Measurements from ENCODE around the gene LRP1-AS. TPM values are rescaled to one million over a fixed set of nuclear protein-coding genes. Genes with fewer than 3 reads are reported as not detected.
A peak's percentile ranks its signal among the peaks of the same experiment; 100 is the strongest.

LRP1-AS gene
- total and polyA plus RNA-seq, 4 donors = not detected

GRCh38 chr12:57134949-57135348 lies 12.5 kb downstream of the LRP1-AS start:
- Histone ChIP-seq H3K4me1 (ENCODE audit: control insufficient read depth in 5 of 5, insufficient read depth in 5 of 5, low read length in 5 of 5) (peaks cover 9 to 85% (median 47%) of the 10 kb centered on the region in 5 donors), H3K27me3 (ENCODE audit: control insufficient read depth in 3 of 3, insufficient read depth in 3 of 3, low read length in 2 of 3) (no peaks in the 10 kb centered on the region), H3K9me3 (ENCODE audit: control insufficient read depth in 4 of 4, insufficient read depth in 3 of 4, low read length in 3 of 4) (no peaks in the 10 kb centered on the region), H3K4me3 (no peak overlapping the region), H3K36me3 (ENCODE audit: control insufficient read depth in 4 of 4, insufficient read depth in 4 of 4, low read length in 4 of 4) (peaks cover 0 to 19% (median 14%) of the 10 kb centered on the region in 4 donors), H3K27ac (ENCODE audit: low read depth in 1 of 2, low read length in 1 of 2) (peak overlapping the region in 1 of 2 donors; percentile 15), H3K9ac (ENCODE audit: insufficient read depth in 1 of 2, low read length in 2 of 2) (peak overlapping the region in 1 of 2 donors; percentile 72)
- ATAC-seq (ENCODE audit: insufficient read depth, low FRiP score) (no peak), DNase-seq (no peak)
- WGBS, 2 donors = 84 to 86% methylated on average over 9 of the region's 9 CpGs
- no peak for TF ChIP-seq CTCF (IDR thresholded peaks at IDR 0.05; ENCODE audit: control extremely low read depth, extremely low read depth)

GRCh38 chr12:57133916-57134315 lies 13.5 kb downstream of the LRP1-AS start:
- no peak for TF ChIP-seq CTCF (IDR thresholded peaks at IDR 0.05; ENCODE audit: control extremely low read depth, extremely low read depth)
- Histone ChIP-seq H3K9me3 (ENCODE audit: control insufficient read depth in 4 of 4, insufficient read depth in 3 of 4, low read length in 3 of 4) (no peaks in the 10 kb centered on the region), H3K4me3 (no peak overlapping the region), H3K27ac (ENCODE audit: low read depth in 1 of 2, low read length in 1 of 2) (peak overlapping the region; percentile 5 to 43), H3K27me3 (ENCODE audit: control insufficient read depth in 3 of 3, insufficient read depth in 3 of 3, low read length in 2 of 3) (no peaks in the 10 kb centered on the region), H3K4me1 (ENCODE audit: control insufficient read depth in 5 of 5, insufficient read depth in 5 of 5, low read length in 5 of 5) (peaks cover 9 to 88% (median 50%) of the 10 kb centered on the region in 5 donors), H3K9ac (ENCODE audit: insufficient read depth in 1 of 2, low read length in 2 of 2) (peak overlapping the region in 1 of 2 donors; percentile 32), H3K36me3 (ENCODE audit: control insufficient read depth in 4 of 4, insufficient read depth in 4 of 4, low read length in 4 of 4) (peaks cover 0 to 10% (median 4%) of the 10 kb centered on the region in 4 donors)
- ATAC-seq (ENCODE audit: insufficient read depth, low FRiP score) (no peak), DNase-seq (no peak)
- 64 to 75% methylated on average over 6 of the region's 6 CpGs for WGBS, 2 donors

GRCh38 chr12:57133013-57133569 lies 14.3 kb downstream of the LRP1-AS start:
- no peaks in the 10 kb centered on the region for H3K9me3 ChIP-seq (ENCODE audit: control insufficient read depth in 4 of 4, insufficient read depth in 3 of 4, low read length in 3 of 4)
- H3K27ac ChIP-seq (ENCODE audit: low read depth in 1 of 2, low read length in 1 of 2) = peak overlapping the region; percentile 29 to 64
- 65 to 83% methylated on average over 4 of the region's 4 CpGs for WGBS, 2 donors
- peaks cover 0 to 10% (median 1%) of the 10 kb centered on the region in 4 donors for H3K36me3 ChIP-seq (ENCODE audit: control insufficient read depth in 4 of 4, insufficient read depth in 4 of 4, low read length in 4 of 4)
- H3K4me3 ChIP-seq = no peak overlapping the region
- H3K9ac ChIP-seq (ENCODE audit: insufficient read depth in 1 of 2, low read length in 2 of 2) = peak overlapping the region in 1 of 2 donors; percentile 52
- peaks cover 6 to 80% (median 50%) of the 10 kb centered on the region in 5 donors for H3K4me1 ChIP-seq (ENCODE audit: control insufficient read depth in 5 of 5, insufficient read depth in 5 of 5, low read length in 5 of 5)
- no peak for TF ChIP-seq CTCF (IDR thresholded peaks at IDR 0.05; ENCODE audit: control extremely low read depth, extremely low read depth)
- no peak for ATAC-seq (ENCODE audit: insufficient read depth, low FRiP score)
- DNase-seq = no peak
- H3K27me3 ChIP-seq (ENCODE audit: control insufficient read depth in 3 of 3, insufficient read depth in 3 of 3, low read length in 2 of 3) = no peaks in the 10 kb centered on the region
